Measurements from ENCODE around the gene DGCR6.
"Not testable (repeated sequence)": the region's sequence is repeated elsewhere in the genome, so short reads cannot be mapped to it uniquely, and the experiment has no call there.

Gene DGCR6

DNA sequence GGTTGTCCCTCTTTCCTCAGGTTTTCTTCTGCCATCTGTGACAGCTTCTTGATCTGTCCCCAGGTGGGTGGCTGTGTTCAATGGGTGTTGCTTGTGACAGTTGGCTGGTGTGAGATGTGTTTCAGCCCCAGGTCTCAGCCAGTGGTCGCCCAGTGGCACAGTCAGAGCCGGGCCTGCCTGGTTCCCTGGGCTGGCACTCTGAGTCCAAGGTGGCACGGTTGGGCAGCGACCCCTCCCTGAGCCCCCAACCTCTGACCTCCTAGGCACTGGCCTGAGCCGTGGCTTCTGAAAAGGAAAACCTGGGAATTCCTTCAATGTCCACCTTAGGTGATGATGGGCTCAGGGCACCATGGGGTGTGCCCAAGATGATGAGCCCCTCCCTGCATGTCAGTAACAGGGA is 44.0 kb downstream of the DGCR6 start:
- DNase-seq (ENCODE audit: low spot score), result no peak
- Histone ChIP-seq H3K27me3 (ENCODE audit: insufficient read depth, poor library complexity, severe bottlenecking) (no peaks in the 10 kb centered on the region), H3K27ac (ENCODE audit: poor library complexity, severe bottlenecking) (no peak overlapping the region), H3K36me3 (ENCODE audit: low read depth) (no peaks in the 10 kb centered on the region), H3K9me3 (ENCODE audit: severe bottlenecking) (no peaks in the 10 kb centered on the region), H3K4me1 (ENCODE audit: insufficient read depth, poor library complexity, severe bottlenecking) (no peaks in the 10 kb centered on the region), H3K4me3 (ENCODE audit: severe bottlenecking) (no peak overlapping the region)
- TF ChIP-seq, protein P1, sequence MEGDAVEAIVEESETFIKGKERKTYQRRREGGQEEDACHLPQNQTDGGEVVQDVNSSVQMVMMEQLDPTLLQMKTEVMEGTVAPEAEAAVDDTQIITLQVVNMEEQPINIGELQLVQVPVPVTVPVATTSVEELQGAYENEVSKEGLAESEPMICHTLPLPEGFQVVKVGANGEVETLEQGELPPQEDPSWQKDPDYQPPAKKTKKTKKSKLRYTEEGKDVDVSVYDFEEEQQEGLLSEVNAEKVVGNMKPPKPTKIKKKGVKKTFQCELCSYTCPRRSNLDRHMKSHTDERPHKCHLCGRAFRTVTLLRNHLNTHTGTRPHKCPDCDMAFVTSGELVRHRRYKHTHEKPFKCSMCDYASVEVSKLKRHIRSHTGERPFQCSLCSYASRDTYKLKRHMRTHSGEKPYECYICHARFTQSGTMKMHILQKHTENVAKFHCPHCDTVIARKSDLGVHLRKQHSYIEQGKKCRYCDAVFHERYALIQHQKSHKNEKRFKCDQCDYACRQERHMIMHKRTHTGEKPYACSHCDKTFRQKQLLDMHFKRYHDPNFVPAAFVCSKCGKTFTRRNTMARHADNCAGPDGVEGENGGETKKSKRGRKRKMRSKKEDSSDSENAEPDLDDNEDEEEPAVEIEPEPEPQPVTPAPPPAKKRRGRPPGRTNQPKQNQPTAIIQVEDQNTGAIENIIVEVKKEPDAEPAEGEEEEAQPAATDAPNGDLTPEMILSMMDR (IDR thresholded peaks at IDR 0.05; ENCODE audit: poor library complexity, severe bottlenecking), result no peak
- no peak for ATAC-seq (ENCODE audit: low read depth)

DNA sequence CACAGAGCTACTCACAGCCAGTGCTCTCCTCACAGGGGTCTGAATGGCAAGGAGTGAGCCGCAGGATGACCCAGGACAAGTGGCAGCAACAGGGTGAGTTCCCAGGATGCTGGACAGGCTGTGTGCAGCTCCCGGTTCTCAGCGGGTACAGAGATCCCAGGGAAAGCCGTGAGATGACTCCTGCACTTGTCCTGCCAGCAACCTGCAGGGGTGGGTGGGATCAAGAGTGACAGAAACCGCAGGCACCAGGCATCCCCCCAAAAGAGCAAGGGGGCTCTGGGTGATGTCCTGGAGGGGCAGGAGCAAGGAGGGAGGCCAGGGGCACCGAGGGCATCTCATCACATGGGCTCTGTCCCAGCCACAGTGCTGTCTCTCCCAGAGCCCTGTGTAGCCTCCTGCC is 45.9 kb downstream of the DGCR6 start:
- TF ChIP-seq, protein P1 (IDR thresholded peaks at IDR 0.05; ENCODE audit: poor library complexity, severe bottlenecking), result no peak

DNA sequence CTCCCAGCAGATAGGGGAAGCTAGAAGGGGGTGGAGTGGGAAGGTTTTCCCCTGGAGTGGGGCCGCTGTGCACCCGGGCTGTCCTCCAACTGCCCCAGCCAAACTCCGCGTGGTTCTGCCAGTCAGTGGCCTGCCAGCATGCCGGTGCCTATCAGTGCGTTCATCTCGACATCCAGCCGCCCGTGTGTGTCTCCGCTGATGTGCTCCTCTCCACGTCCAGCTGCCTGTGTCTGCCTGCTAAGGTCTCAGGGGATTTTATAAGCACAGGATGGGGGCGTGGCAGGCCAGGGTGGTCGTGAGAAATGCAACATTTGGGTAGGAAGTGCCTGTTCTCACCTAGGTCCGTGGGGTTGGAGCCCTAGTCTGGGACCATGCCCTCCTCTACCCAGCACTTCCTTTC is 47.0 kb downstream of the DGCR6 start:
- not testable (repeated sequence) for H3K4me3 ChIP-seq (ENCODE audit: severe bottlenecking); ATAC-seq (ENCODE audit: low read depth); H3K27ac ChIP-seq (ENCODE audit: poor library complexity, severe bottlenecking); H3K36me3 ChIP-seq (ENCODE audit: low read depth); H3K9me3 ChIP-seq (ENCODE audit: severe bottlenecking); H3K4me1 ChIP-seq (ENCODE audit: insufficient read depth, poor library complexity, severe bottlenecking); H3K27me3 ChIP-seq (ENCODE audit: insufficient read depth, poor library complexity, severe bottlenecking)
- DNase-seq (ENCODE audit: low spot score), result peak; percentile 29

More for the DNA sequence above, 45.9 kb downstream of the DGCR6 start:
- Histone ChIP-seq H3K4me1 (ENCODE audit: insufficient read depth, poor library complexity, severe bottlenecking) (no peaks in the 10 kb centered on the region), H3K9me3 (ENCODE audit: severe bottlenecking) (no peaks in the 10 kb centered on the region), H3K4me3 (ENCODE audit: severe bottlenecking) (no peak overlapping the region), H3K27ac (ENCODE audit: poor library complexity, severe bottlenecking) (no peak overlapping the region), H3K36me3 (ENCODE audit: low read depth) (no peaks in the 10 kb centered on the region), H3K27me3 (ENCODE audit: insufficient read depth, poor library complexity, severe bottlenecking) (no peaks in the 10 kb centered on the region)
- peak; percentile 29 for DNase-seq (ENCODE audit: low spot score)
- ATAC-seq (ENCODE audit: low read depth), result no peak

DNA sequence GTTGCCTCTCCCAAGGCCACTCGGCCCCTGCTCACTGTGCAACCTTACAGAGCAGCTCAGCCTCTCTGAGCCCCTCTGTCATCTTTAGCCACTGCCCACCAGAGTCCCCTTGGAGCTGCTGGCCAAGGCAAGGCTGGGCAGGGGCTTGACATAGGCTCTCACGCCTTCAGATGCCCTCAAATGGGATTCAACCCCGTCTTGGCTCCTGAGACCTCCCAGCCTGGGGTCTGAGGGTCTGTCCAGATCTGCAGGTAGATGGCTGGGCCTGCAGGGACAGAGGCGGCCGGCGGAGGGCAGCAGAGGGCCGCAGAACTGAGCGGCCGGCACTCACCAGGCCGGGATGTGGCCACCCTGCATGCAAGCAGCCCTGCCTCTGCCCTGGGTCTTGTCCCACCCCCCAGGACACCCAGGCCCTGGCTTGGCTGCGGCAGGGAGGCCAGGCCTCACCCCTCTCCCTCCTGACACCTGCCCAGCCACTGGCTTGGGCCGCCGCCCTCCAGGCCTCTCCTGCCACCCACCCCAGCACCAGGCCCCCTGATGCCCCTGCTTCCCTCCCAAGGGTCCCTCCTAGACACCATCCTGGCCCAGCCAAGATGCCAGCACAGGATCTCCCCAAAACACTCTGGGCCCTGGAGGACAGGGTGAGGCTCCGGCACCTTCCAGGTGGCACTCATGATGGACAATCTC is 48.3 kb downstream of the DGCR6 start:
- TF ChIP-seq, protein P1 (IDR thresholded peaks at IDR 0.05; ENCODE audit: poor library complexity, severe bottlenecking), result peak; percentile 43
- H3K27me3 ChIP-seq (ENCODE audit: insufficient read depth, poor library complexity, severe bottlenecking); H3K36me3 ChIP-seq (ENCODE audit: low read depth); H3K9me3 ChIP-seq (ENCODE audit: severe bottlenecking); H3K4me1 ChIP-seq (ENCODE audit: insufficient read depth, poor library complexity, severe bottlenecking); H3K27ac ChIP-seq (ENCODE audit: poor library complexity, severe bottlenecking); H3K4me3 ChIP-seq (ENCODE audit: severe bottlenecking): not testable (repeated sequence)
- ATAC-seq (ENCODE audit: low read depth) (peak; percentile 77), DNase-seq (ENCODE audit: low spot score) (peak; percentile 50)

DNA sequence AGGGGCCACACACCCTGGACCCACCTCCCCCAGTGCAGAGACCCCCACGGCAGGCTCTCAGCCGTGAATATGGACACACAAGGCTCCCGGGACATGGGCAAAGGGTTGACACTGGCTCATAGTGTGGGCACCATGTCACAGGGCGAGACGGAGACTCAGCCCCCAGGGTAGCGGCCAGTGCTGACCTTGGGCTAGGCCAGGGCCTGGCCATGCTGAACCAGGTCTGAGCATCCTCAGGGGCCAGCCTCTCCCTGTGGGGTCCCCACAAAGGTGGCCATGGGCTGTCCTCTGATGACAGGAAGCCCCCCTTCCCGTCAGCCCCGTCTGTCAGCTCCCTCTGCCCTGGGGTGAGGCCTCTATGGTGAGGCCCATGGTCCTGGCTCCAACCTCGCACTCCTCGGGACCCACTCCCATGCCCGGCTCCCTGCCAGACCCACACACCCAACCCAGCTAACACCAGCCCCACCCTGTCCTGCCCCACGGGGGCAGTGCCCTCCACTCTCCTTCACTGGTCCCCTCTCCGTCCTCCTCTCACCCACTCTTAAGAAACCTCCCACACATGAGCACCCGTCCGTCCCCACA is 49.0 kb downstream of the DGCR6 start:
- Histone ChIP-seq H3K9me3 (ENCODE audit: severe bottlenecking) (no peaks in the 10 kb centered on the region), H3K27ac (ENCODE audit: poor library complexity, severe bottlenecking) (no peak overlapping the region), H3K4me1 (ENCODE audit: insufficient read depth, poor library complexity, severe bottlenecking) (no peaks in the 10 kb centered on the region), H3K4me3 (ENCODE audit: severe bottlenecking) (no peak overlapping the region), H3K36me3 (ENCODE audit: low read depth) (no peaks in the 10 kb centered on the region), H3K27me3 (ENCODE audit: insufficient read depth, poor library complexity, severe bottlenecking) (peaks cover 3% of the 10 kb centered on the region)
- ATAC-seq (ENCODE audit: low read depth) (no peak), DNase-seq (ENCODE audit: low spot score) (peak; percentile 35)
- TF ChIP-seq, protein P1 (IDR thresholded peaks at IDR 0.05; ENCODE audit: poor library complexity, severe bottlenecking), result no peak

Measured in RWPE2 (cell line).